ENCODE measurements around the gene RAD51C. TPM values are rescaled to one million over a fixed set of nuclear protein-coding genes. Genes with fewer than 3 reads are reported as not detected.
"Not testable (repeated sequence)": the region's sequence is repeated elsewhere in the genome, so short reads cannot be mapped to it uniquely, and the experiment has no call there.

Gene RAD51C
- polyA plus RNA-seq, 4 donors = 37.1 to 55.4 (median 46.2) TPM

- DNase-seq (ENCODE audit: low read depth in 4 of 4, low spot score in 2 of 4) = no peak
These were observed 38.5 kb downstream of the RAD51C start for GRCh38 chr17:58730937-58731336.

- no peak for DNase-seq (ENCODE audit: low read depth in 4 of 4, low spot score in 2 of 4)
These were observed 41.6 kb downstream of the RAD51C start for GRCh38 chr17:58734040-58734439.

- no peak for DNase-seq (ENCODE audit: low read depth in 4 of 4, low spot score in 2 of 4)
These were observed 42.4 kb downstream of the RAD51C start for GRCh38 chr17:58734811-58735210.

GRCh38 chr17:58741121-58741625 is 48.8 kb downstream of the RAD51C start:
- DNase-seq (ENCODE audit: low read depth in 4 of 4, low spot score in 2 of 4) = no peak

- no peak for DNase-seq (ENCODE audit: low read depth in 4 of 4, low spot score in 2 of 4)
These were observed 55.3 kb downstream of the RAD51C start for GRCh38 chr17:58747674-58748073.

GRCh38 chr17:58749627-58750026 is 57.2 kb downstream of the RAD51C start:
- DNase-seq (ENCODE audit: low read depth in 4 of 4, low spot score in 2 of 4) = not testable (repeated sequence)

GRCh38 chr17:58753026-58753425 is 60.6 kb downstream of the RAD51C start:
- no peak for DNase-seq (ENCODE audit: low read depth in 4 of 4, low spot score in 2 of 4)

GRCh38 chr17:58755269-58755576 is 62.8 kb downstream of the RAD51C start:
- DNase-seq (ENCODE audit: low read depth in 4 of 4, low spot score in 2 of 4) = no peak

GRCh38 chr17:58755577-58756245 is 63.3 kb downstream of the RAD51C start, which contains the start of gene PPM1E:
TSS of gene PPM1E (plus strand) at chr17:58755854.
- peak in 3 of 4 donors; percentile 61 to 83 (median 70) for DNase-seq (ENCODE audit: low read depth in 4 of 4, low spot score in 2 of 4)

- DNase-seq (ENCODE audit: low read depth in 4 of 4, low spot score in 2 of 4) = peak in 1 of 4 donors; percentile 5
These were observed 64.1 kb downstream of the RAD51C start for GRCh38 chr17:58756246-58757161.

GRCh38 chr17:58757162-58757613 is 64.8 kb downstream of the RAD51C start:
- DNase-seq (ENCODE audit: low read depth in 4 of 4, low spot score in 2 of 4) = no peak

- DNase-seq (ENCODE audit: low read depth in 4 of 4, low spot score in 2 of 4) = no peak
These were observed 66.5 kb downstream of the RAD51C start for GRCh38 chr17:58758890-58759289.

GRCh38 chr17:58759522-58759921 is 67.1 kb downstream of the RAD51C start:
- DNase-seq (ENCODE audit: low read depth in 4 of 4, low spot score in 2 of 4) = no peak

- DNase-seq (ENCODE audit: low read depth in 4 of 4, low spot score in 2 of 4) = no peak
These were observed 67.8 kb downstream of the RAD51C start for GRCh38 chr17:58760248-58760647.

GRCh38 chr17:58763263-58763662 is 70.9 kb downstream of the RAD51C start:
- DNase-seq (ENCODE audit: low read depth in 4 of 4, low spot score in 2 of 4) = no peak

GRCh38 chr17:58764373-58764772 is 72.0 kb downstream of the RAD51C start:
- DNase-seq (ENCODE audit: low read depth in 4 of 4, low spot score in 2 of 4) = peak in 2 of 4 donors; percentile 11 to 39

GRCh38 chr17:58778482-58778881 is 86.1 kb downstream of the RAD51C start:
- DNase-seq (ENCODE audit: low read depth in 4 of 4, low spot score in 2 of 4) = not testable (repeated sequence)

- DNase-seq (ENCODE audit: low read depth in 4 of 4, low spot score in 2 of 4) = no peak
These were observed 87.0 kb downstream of the RAD51C start for GRCh38 chr17:58779446-58779845.

GRCh38 chr17:58783380-58783779 is 91.0 kb downstream of the RAD51C start:
- DNase-seq (ENCODE audit: low read depth in 4 of 4, low spot score in 2 of 4) = no peak

- no peak for DNase-seq (ENCODE audit: low read depth in 4 of 4, low spot score in 2 of 4)
These were observed 92.7 kb downstream of the RAD51C start for GRCh38 chr17:58785097-58785496.
